ENCODE results near the gene NFKB2.

The NFKB2 gene

DNA sequence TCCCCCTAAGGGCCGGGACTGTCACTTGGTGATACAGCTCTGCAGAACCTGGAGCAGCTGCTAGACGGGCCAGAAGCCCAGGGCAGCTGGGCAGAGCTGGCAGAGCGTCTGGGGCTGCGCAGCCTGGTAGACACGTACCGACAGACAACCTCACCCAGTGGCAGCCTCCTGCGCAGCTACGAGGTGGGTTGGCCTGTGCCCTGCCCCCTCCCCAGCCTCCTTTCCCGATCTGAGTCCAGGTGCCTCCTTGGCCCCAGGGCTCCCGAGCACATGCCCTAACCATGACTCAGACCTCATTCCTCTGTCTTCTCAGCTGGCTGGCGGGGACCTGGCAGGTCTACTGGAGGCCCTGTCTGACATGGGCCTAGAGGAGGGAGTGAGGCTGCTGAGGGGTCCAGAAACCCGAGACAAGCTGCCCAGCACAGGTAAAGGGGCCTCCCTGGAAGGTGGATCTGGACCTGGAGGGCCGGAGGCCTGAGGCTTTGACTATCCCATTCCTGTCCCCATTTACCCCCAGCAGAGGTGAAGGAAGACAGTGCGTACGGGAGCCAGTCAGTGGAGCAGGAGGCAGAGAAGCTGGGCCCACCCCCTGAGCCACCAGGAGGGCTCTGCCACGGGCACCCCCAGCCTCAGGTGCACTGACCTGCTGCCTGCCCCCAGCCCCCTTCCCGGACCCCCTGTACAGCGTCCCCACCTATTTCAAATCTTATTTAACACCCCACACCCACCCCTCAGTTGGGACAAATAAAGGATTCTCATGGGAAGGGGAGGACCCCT, 6.4 kb downstream of the NFKB2 start (continued):
- TF ChIP-seq, protein P1, sequence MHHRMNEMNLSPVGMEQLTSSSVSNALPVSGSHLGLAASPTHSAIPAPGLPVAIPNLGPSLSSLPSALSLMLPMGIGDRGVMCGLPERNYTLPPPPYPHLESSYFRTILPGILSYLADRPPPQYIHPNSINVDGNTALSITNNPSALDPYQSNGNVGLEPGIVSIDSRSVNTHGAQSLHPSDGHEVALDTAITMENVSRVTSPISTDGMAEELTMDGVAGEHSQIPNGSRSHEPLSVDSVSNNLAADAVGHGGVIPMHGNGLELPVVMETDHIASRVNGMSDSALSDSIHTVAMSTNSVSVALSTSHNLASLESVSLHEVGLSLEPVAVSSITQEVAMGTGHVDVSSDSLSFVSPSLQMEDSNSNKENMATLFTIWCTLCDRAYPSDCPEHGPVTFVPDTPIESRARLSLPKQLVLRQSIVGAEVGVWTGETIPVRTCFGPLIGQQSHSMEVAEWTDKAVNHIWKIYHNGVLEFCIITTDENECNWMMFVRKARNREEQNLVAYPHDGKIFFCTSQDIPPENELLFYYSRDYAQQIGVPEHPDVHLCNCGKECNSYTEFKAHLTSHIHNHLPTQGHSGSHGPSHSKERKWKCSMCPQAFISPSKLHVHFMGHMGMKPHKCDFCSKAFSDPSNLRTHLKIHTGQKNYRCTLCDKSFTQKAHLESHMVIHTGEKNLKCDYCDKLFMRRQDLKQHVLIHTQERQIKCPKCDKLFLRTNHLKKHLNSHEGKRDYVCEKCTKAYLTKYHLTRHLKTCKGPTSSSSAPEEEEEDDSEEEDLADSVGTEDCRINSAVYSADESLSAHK (tag by site-specific recombination; IDR thresholded peaks at IDR 0.05), result no peak
- TF ChIP-seq ZNF394 (tag by site-specific recombination; IDR thresholded peaks at IDR 0.05; ENCODE audit: borderline replicate concordance) (peak; percentile 39; the same call in 1 of the 2 replicates), SP2 (tag by site-specific recombination; IDR thresholded peaks at IDR 0.05) (no peak), ZSCAN30 (tag by site-specific recombination; IDR thresholded peaks at IDR 0.05) (no peak), KLF1 (tag by site-specific recombination; IDR thresholded peaks at IDR 0.05) (no peak), ZNF211 (tag by site-specific recombination; IDR thresholded peaks at IDR 0.05; ENCODE audit: low read depth) (no peak), WT1 (tag by site-specific recombination; IDR thresholded peaks at IDR 0.05) (no peak), ZNF214 (tag by site-specific recombination; IDR thresholded peaks at IDR 0.05; ENCODE audit: borderline replicate concordance) (no peak), SP7 (tag by site-specific recombination; IDR thresholded peaks at IDR 0.05) (peak; percentile 36; the same call in 1 of the 2 replicates)

GRCh38 chr10:102402512-102402896, 7.0 kb downstream of the NFKB2 start:
- H3K27ac ChIP-seq (ENCODE audit: extremely low read depth, low read depth, low read length), result no peak overlapping the region
- no peaks in the 10 kb centered on the region for H3K4me1 ChIP-seq (ENCODE audit: control insufficient read depth, insufficient read depth, low read length)
- H3K9me3 ChIP-seq (ENCODE audit: control insufficient read depth, insufficient read depth, low read depth, low read length), result no peaks in the 10 kb centered on the region
- CTCF ChIA-PET, result interaction anchor here (0.6 to 7.2 kb wide), 16 partner anchors 7 to 249 kb away, joined by 3 to 60 read pairs (median 4); partner anchors contain the start of genes CUEDC2 and FBXL15
- no peak overlapping the region for H3K4me3 ChIP-seq (ENCODE audit: low read depth, low read length)
- peaks cover 0 to 20% of the 10 kb centered on the region in 2 experiments; a peak in 1 of 3 replicates for H3K36me3 ChIP-seq (ENCODE audit: control insufficient read depth in 2 of 2, insufficient read depth in 1 of 2, low read length in 2 of 2)
- POLR2A ChIA-PET, result interaction anchor here (0.6 to 1.7 kb wide), 5 partner anchors 18 to 346 kb away, joined by 3 to 8 read pairs (median 4); partner anchors contain the start of genes CUEDC2 and FBXL15
- TF ChIP-seq ZNF791 (tag by site-specific recombination; IDR thresholded peaks at IDR 0.05) (no peak), ZFHX2 (tag by site-specific recombination; conservative IDR thresholded peaks at IDR 0.05) (peak; percentile 24)

- peaks cover 0 to 16% of the 10 kb centered on the region in 2 experiments; a peak in 1 of 3 replicates for H3K36me3 ChIP-seq (ENCODE audit: control insufficient read depth in 2 of 2, insufficient read depth in 1 of 2, low read length in 2 of 2)
- H3K4me1 ChIP-seq (ENCODE audit: control insufficient read depth, insufficient read depth, low read length), result no peaks in the 10 kb centered on the region
- no peak overlapping the region for H3K4me3 ChIP-seq (ENCODE audit: low read depth, low read length)
- peak; percentile 37; the same call in 1 of the 2 replicates for TF ChIP-seq ZBTB20 (tag by site-specific recombination; IDR thresholded peaks at IDR 0.05)
- no peak for TF ChIP-seq ZBTB44 (tag by site-specific recombination; IDR thresholded peaks at IDR 0.05)
- ChIA-PET CTCF (interaction anchor here (0.5 to 7.2 kb wide), 23 partner anchors 9 to 372 kb away, joined by 3 to 41 read pairs (median 3); partner anchors contain the start of gene FBXL15), POLR2A (interaction anchor here (0.6 to 2.1 kb wide), 5 partner anchors 8 to 347 kb away, joined by 3 to 8 read pairs (median 5); partner anchors contain the start of genes FBXL15 and NFKB2)
- no peaks in the 10 kb centered on the region for H3K9me3 ChIP-seq (ENCODE audit: control insufficient read depth, insufficient read depth, low read depth, low read length)
- H3K27ac ChIP-seq (ENCODE audit: extremely low read depth, low read depth, low read length), result no peak overlapping the region
Measured at GRCh38 chr10:102403115-102403514, 7.6 kb downstream of the NFKB2 start.
